K562 (cell line): Measurements from ENCODE around the gene GYPC. TPM values are rescaled to one million over a fixed set of nuclear protein-coding genes. Genes with fewer than 3 reads are reported as not detected.

Experiments
- ATF1 ChIP-seq, 2 experiments: fragments of 450-650 bp in 1 of 2; IDR thresholded peaks; 2 replicates each; pipeline ENCODE4 v1.6.1; 2016; ENCODE audit warnings: missing compliant biosample characterization in 1 of 2, missing genetic modification characterization in 1 of 2
- BRF2 ChIP-seq: IDR thresholded peaks from 3 replicates; pipeline ENCODE4 v1.6.1; 2011; ENCODE audit warnings: borderline replicate concordance, mild to moderate bottlenecking; ENCODE audit not compliant: insufficient read length, insufficient read depth
- CEBPG ChIP-seq, 3 experiments: fragments of 200-800 bp in 1 of 3; sonication (Bioruptor generic) in 1 of 3; sonication (generic) in 1 of 3; formaldehyde crosslinking in 1 of 3; IDR thresholded peaks in 2 of 3; conservative IDR thresholded peaks in 1 of 3; 2 replicates each; pipeline versions ENCODE4 v1.6.1 to v1.8.0; 2016 to 2022; ENCODE audit warnings: missing compliant biosample characterization in 2 of 3, missing genetic modification characterization in 2 of 3, mild to moderate bottlenecking in 1 of 3, missing genetic modification reagents in 1 of 3
- CHD2 ChIP-seq: IDR thresholded peaks from 2 replicates; pipeline ENCODE4 v1.6.1; 2011; ENCODE audit warnings: low read depth, low read length
- E2F4 ChIP-seq: sonication (generic); formaldehyde crosslinking; IDR thresholded peaks from 2 replicates; pipeline ENCODE4 v1.8.0; 2022; ENCODE audit warnings: mild to moderate bottlenecking, low read depth, missing genetic modification reagents
- ELF1 ChIP-seq: fragments of 200-800 bp; sonication (Bioruptor generic); IDR thresholded peaks from 2 replicates; pipeline ENCODE4 v1.6.1; 2016; ENCODE audit warnings: missing genetic modification characterization, missing compliant biosample characterization
- ETV6 ChIP-seq, 3 experiments: fragments of 150-350 bp in 1 of 3; sonication (generic) in 1 of 3; formaldehyde crosslinking in 1 of 3; IDR thresholded peaks; 2 replicates each; pipeline versions ENCODE4 v1.6.1 to v1.8.0; 2014 to 2022; ENCODE audit warnings: borderline replicate concordance in 2 of 3, low read depth in 2 of 3, antibody characterized with exemption in 1 of 3, low read length in 1 of 3, mild to moderate bottlenecking in 1 of 3, missing genetic modification reagents in 1 of 3
- HDAC3 ChIP-seq: fragments of 450-650 bp; IDR thresholded peaks from 2 replicates; pipeline ENCODE4 v1.6.1; 2018; ENCODE audit warnings: borderline replicate concordance, mild to moderate bottlenecking, moderate library complexity; ENCODE audit not compliant: partially characterized antibody
- JUN ChIP-seq, 2 experiments: sonication (generic) in 1 of 2; formaldehyde crosslinking in 1 of 2; IDR thresholded peaks; 2 replicates each; pipeline versions ENCODE4 v1.6.1 to v1.8.0; 2012 to 2022; ENCODE audit warnings: borderline replicate concordance in 2 of 2, mild to moderate bottlenecking in 2 of 2, improper control_type of control experiment in 1 of 2, low read depth in 1 of 2, low read length in 1 of 2, missing genetic modification reagents in 1 of 2
- JUNB ChIP-seq: fragments of 450-650 bp; formaldehyde crosslinking; conservative IDR thresholded peaks from 2 replicates; pipeline ENCODE4 v1.4.0; 2020; ENCODE audit warnings: mild to moderate bottlenecking
- MBD2 ChIP-seq: sonication (generic); IDR thresholded peaks from 2 replicates; pipeline ENCODE4 v1.6.1; 2016; ENCODE audit warnings: low read depth, borderline replicate concordance
- PRMT5 ChIP-seq: sonication (generic); formaldehyde crosslinking; IDR thresholded peaks from 2 replicates; pipeline ENCODE4 v1.5.0; 2020; ENCODE audit warnings: missing genetic modification reagents
- SMAD4 ChIP-seq: fragments of 250-450 bp; sonication (Bioruptor Pico); conservative IDR thresholded peaks from 2 replicates; pipeline ENCODE4 v1.8.0; 2021; ENCODE audit warnings: inconsistent platforms, mild to moderate bottlenecking, moderate library complexity
- SMARCA4 ChIP-seq: fragments of 450-650 bp; IDR thresholded peaks from 2 replicates; pipeline ENCODE4 v1.6.1; 2016
- TEAD1 ChIP-seq, 2 experiments: fragments of 450-650 bp in 1 of 2; sonication (generic) in 1 of 2; formaldehyde crosslinking; IDR thresholded peaks; 2 replicates each; pipeline versions ENCODE4 v1.4.0 to v1.8.0; 2020 to 2022; ENCODE audit warnings: mild to moderate bottlenecking in 2 of 2, missing genetic modification reagents in 1 of 2
- ZBTB34 ChIP-seq: fragments of 250-450 bp; sonication (Bioruptor Pico); IDR thresholded peaks from 2 replicates; pipeline ENCODE4 v1.8.0; 2021; ENCODE audit warnings: mild to moderate bottlenecking, moderate library complexity
- ZC3H8 ChIP-seq: fragments of 450-650 bp; IDR thresholded peaks from 2 replicates; pipeline ENCODE4 v1.6.1; 2017
- polyA plus RNA-seq, 8 experiments: library from polyadenylated mRNA; depleted of rRNA in 4 of 8; stranded (reverse) in 5 of 8; unstranded in 3 of 8; fragments of >200 nt; fragmentation: Nextera tagmentation in 2 of 8; fragmentation: Illumina TruSeq in 1 of 8; extraction: Ambion mirVana in 2 of 8; extraction: Trizol in 1 of 8; gene quantifications; 2 replicates each; pipeline versions ENCODE4 v1.2.1 to v1.2.3, GENCODE V29; 2011 to 2014; ENCODE audit warnings: inconsistent platforms in 1 of 8, missing spikeins in 1 of 8
- total RNA-seq, 7 experiments: library from RNA; depleted of rRNA in 6 of 7; stranded (reverse); fragments of >200 nt in 6 of 7; fragmentation: Illumina TruSeq in 2 of 7; extraction: Trizol in 2 of 7; gene quantifications; 2 replicates each; pipeline versions ENCODE4 v1.2.1 to v1.2.3, GENCODE V29; 2011 to 2021; ENCODE audit warnings: low replicate concordance in 1 of 7

GYPC gene
- total and polyA plus RNA-seq, 9 of the 15 experiments (the other 6 are each of a cell fraction or from before 2014, with no cell fraction given), result 50.6 to 282 (median 194) TPM

GRCh38 chr2:126657636-126658318 lies 1.8 kb downstream of the GYPC start (continued):
- TF ChIP-seq BRF2 (no peak), JUN (IDR thresholded peaks at IDR 0.05; ENCODE audit: borderline replicate concordance, low read depth, low read length) (peak; percentile 72; the same call in 1 of the 2 replicates), JUN (CRISPR knock-in tag; IDR thresholded peaks at IDR 0.05; ENCODE audit: borderline replicate concordance) (no peak; the same call in 1 of the 2 replicates), PRMT5 (CRISPR knock-in tag) (no peak), ZC3H8 (no peak), HDAC3 (peak; percentile 54), TEAD1 (CRISPR knock-in tag; IDR thresholded peaks at IDR 0.05) (peak in 1 of 2 experiments; percentile 63; a peak in 2 of 4 replicates), SMAD4 (peak; percentile 81), MBD2 (peak; percentile 47; the same call in 1 of the 2 replicates), ATF1 (CRISPR knock-in tag; IDR thresholded peaks at IDR 0.05) (no peak), ATF1 (tag; IDR thresholded peaks at IDR 0.05) (peak; percentile 27; the same call in 1 of the 2 replicates), JUNB (CRISPR knock-in tag) (peak; percentile 62; the same call in 1 of the 2 replicates), E2F4 (CRISPR knock-in tag) (no peak), CHD2 (no peak), ETV6 (IDR thresholded peaks at IDR 0.05; ENCODE audit: borderline replicate concordance in 1 of 2, low read depth in 2 of 2, low read length in 1 of 2) (peak; percentile 45 to 51; a peak in 2 of 4 replicates), ETV6 (CRISPR knock-in tag; IDR thresholded peaks at IDR 0.05; ENCODE audit: borderline replicate concordance) (no peak), CEBPG (CRISPR knock-in tag; IDR thresholded peaks at IDR 0.05) (0 out of 2 replicates have a peak, but pooled peaks have one; percentile 43), CEBPG (tag; conservative IDR thresholded peaks at IDR 0.05 in 1 of 2, IDR thresholded peaks at IDR 0.05 in 1 of 2) (peak in 1 of 2 experiments; percentile 79; a peak in 3 of 4 replicates), ELF1 (tag) (peak; percentile 29; the same call in 1 of the 2 replicates), SMARCA4 (peak; percentile 54; the same call in 1 of the 2 replicates), ZBTB34 (CRISPR knock-in tag) (no peak)
